SKM-1 (cell line): Measurements from ENCODE around the gene MAP3K8.
A peak's percentile ranks its signal among the peaks of the same experiment; 100 is the strongest.

Source experiments
- DNase-seq: peaks from one replicate; lab custom pipeline; 2025; ENCODE audit not compliant: unreplicated experiment; lab: John Stamatoyannopoulos, UW

The MAP3K8 gene

DNA sequence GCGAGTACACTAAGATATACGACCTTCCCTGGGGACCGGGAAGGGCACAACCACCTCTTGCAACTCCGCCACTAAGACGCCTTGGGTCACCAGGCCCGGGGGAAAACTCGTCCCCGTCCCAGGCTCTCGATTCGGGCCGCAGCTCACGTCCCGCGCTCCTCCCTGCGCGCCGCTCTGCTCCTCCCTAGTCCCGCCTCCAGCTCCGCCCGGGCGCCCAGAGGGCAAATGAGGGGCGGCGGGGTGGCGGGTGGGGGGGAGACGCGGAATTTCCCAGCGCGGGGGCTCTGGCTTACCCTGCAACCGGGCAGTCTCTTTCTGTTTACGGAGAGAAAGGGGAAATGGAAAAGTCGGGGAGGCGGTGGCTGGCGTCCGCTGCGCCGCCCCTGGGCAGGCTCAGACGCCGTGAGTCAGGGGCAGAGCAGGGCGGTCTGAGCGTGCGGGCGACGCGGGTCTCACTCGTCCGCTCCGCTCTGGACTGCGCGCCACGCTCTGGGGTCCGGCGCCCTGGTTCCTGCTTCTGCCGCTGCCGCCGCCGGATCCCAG, at the start of gene MAP3K8:
Gene MAP3K8 (plus strand): TSS at position 455 of the 543 bp plus-strand sequence. CDS start 4,755 bp downstream, outside the sequence.
- DNase-seq = no peak

DNA sequence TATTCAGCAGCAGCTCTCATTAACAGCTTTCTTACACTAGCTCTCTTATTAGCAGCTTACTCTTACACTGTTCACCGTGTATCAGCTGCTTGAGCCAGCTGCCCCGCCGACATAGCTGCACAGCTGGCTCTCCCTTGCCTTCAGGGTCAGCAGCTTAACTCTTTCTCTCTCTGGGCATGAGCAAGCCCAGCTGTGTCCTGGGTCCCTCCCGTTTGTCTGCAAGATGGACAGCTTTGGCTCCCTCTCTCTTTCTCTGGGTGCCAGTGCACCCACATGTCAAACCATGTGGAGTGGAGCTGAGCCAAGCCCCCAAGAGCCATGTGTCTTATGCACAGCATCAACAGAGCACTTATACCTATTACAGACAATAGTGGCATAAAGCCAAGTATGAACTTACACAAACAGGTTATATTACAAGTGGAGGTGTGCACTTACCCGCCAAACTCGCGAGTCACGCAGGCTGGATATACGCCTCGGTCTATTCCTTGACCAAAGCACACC, 49.2 kb upstream of the MAP3K8 start:
- no peak for DNase-seq

DNA sequence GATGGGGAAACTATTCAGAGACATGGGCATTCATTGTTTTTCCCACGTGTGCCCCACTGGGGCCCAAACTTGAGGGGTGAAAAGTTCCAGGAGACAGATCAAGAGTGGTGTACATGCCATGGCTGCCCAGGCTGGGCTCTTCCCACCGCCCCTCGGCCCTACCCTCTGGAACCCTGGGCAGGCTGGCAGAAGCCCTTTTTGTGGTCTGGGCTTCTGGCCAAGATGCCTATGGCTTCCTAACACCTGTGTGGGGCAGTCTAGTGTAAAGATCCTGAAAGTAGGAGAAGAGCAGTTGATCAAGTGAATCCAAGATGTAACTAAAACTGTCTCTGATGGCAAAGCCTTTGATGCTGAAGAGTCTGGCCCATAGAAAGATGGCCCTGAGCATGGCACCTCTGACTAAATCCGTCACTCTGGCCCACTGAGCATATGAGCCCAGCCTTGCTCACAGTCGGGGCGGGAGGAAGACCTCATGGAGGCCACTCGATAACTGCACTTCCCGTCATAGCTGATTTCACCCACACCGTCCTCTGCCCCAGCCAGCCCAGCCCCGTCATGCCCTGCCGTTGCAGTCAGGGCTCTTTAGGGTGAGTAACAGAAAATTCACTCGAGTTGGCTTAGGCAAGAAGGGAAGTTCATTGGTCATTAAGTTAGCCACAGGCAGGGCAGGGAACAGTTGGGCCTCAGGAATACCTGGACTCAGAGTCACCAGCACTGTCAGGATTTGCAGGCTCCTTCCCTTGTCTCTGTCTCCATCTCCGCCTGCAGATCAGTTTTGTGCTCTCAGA, 47.0 kb upstream of the MAP3K8 start:
- no peak for DNase-seq

DNA sequence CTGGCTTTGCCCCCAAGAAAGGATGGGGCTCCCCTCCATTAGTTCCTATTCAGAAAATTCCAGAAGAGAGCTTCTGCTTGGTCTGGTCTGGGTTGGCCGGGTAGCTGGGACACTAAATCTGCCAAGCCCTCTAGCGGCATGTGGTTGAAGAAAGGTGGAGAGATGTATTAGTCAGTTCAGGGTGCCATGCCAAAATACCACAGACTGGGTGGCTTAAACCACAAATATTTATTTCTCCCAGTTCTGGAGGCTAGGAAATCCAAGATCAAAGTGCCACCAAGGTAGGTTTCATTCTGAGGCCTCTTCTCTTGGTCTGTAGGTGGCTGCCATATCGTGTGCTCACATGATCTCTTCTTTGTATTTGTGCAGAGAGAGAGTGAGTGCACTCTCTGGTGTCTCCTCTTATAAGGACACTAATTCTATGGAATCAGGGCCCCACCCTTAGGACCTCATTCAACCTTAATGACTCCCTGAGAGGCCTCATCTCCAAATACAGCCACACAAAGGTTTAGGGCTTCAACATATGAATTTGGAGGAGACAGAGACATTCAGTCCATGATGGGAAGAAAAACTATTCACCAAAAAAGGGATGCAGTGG, 46.2 kb upstream of the MAP3K8 start:
- no peak for DNase-seq

DNA sequence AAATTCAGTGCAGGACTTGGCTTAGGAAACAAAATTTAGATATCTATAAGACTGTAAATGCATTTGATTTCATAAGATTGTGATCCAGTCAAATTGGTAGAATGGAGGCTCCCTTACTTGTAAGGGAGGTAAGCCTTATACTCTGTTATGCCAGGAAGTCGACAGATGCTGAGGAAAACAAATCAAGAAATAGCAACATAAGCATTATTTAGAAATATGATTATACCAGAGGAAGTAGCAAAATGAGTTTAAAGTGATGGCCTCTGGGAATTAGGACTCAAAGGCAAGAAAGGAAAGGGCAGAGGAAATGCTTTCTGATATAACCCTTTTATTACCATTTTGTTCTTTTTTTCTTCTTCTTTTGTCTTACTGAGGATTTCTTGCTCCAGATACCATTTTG, 44.4 kb upstream of the MAP3K8 start:
- DNase-seq = no peak

DNA sequence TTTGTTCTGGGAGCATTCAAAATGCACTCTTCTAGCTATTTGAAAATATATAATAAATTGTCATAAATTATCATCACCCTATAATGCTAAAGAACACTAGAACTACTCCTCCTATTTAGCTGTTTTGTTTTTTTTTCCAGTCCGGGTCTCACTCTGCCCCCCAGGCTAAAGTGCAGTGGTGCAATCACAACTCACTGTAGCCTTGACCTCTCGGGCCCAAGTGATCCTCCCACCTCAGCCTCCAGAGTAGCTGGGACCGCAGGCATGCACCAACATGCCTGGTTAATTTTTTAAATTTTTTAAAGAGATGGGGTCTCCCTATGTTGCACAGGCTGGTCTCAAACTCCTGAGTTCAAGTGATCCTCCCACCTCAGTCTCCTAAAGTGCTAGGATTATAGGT, 43.8 kb upstream of the MAP3K8 start:
- no peak for DNase-seq

DNA sequence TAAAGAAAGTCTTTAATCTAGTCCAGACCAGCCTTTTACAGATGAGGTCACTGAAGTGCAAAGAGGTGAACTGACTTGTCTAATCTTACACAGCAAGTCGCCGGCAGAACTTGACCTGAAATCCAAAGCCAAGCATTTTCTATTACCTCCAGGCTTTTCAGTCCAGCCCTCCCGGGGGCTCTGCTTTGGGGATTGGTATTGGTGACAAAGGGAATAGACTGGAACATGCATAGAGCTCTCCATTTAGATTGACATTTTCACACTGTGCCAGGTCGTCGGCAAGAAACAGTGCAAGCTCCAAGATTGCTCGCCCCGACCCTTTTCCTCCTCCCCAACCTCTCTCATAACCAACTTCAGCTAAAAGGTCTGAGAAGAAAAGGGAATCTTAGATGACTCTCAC, 42.7 kb upstream of the MAP3K8 start:
- no peak for DNase-seq

DNA sequence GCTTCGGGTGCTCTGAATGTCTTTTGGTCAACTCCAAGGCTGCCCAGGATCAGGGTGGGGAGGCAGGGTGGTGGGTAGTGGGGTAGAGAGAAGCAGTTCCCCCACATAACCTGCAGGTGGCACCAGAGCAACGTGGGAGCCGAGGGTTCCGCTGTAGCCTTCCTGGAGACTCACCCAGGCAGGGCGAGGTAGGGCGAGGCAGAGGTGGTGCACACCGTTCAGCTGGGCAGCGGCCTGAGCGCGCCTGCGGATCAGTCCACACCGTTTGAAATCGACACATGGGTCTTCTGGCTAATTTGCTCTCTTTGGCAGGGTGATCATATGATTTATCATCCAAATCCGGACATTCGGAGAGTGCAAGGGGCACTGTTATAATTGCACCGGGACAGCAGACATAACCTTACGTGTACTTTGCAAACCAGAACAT, 41.4 kb upstream of the MAP3K8 start:
- DNase-seq = peak; percentile 5

DNA sequence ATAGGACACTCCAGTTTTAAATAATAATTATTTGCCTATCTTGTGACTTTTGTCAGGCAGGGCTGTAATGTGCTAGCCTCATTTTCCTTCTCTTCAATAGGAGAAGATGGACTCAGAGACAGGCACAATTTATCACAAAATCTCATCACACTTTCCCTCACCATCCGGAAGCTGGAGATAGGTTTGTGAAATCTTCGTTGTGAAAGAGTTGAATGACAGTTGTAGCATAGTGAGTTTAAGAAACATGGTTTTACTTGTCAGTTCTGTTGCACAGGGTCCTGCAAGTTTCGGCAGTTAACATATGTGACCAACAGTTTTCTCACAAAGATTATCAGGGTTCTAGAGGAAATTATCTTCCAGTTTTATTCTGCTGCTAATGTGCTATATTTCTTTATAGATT, 37.7 kb upstream of the MAP3K8 start:
- DNase-seq = peak; percentile 9

DNA sequence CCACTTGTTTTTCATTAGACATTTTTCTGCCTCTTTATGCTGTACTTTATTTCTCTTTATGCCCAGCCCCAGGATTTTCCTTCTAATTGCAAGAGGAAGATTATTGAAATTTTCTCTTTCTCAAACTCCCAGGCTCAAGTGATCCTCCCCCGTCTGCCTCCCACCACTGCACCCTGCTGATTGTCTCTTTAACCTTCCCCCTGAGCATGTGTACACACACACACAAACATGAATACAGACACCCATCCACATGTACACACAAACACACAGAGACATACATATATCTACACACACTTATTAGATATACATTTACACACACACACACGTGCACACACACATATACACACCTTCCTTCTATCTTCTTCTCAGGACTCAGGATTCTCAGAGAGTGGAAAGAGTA, 37.3 kb upstream of the MAP3K8 start:
- DNase-seq = no peak

DNA sequence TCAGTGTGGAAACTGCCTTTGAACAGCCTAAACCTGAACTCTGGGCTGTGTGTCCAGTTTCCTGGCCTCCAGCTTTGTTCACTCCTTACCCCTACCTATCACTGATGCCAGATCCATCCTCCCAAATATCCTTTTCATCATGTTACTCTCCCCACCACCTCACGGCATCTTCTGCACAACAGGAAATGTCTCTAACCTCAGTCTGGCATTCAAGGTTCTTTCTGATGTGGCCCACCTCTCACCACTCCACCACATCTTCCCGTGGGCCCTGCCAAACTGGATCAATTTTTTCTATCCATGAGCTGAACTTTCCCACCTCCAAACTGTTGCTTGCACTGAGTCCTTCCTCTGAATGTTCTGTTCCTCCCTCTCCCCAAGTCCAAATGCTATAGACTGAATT, 35.8 kb upstream of the MAP3K8 start:
- no peak for DNase-seq

DNA sequence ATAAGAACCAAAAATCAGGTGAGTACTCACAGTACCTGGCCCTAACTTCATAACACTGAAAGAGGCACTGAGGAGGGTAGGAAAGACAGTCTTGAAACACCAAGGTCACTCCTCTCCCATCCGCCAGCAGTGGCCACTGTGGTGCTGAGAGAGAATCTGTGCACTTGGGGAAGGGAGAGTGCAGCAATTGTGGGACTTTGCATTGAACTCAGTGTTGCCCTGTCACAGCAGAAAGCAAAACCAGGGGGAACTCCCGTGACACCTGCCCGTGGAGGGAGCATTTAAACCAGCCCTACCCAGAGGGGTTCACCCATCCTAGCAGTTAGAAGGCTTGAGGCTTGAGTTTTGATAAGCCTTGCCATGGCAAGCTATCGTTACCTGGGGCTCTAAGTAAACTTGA, 35.2 kb upstream of the MAP3K8 start:
- DNase-seq = no peak

DNA sequence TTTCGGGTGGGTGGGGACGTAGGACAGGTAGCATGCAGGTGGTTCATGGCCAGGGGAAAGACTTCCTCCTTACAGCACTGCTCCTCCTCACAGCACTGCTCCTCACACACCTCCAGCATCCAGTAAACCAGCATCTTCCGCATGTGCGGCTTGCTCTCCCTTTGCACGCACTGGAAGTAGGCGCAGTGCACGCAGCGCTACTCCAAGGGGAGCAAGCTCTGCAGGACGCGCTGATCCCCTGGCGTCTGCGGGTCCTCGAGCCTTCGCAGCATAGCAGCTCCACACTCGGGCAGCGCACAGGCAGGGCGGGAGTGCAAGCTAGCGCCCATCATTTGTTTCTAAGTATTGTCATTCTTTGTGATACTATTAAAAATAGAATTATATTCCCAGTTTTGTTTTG, 30.5 kb upstream of the MAP3K8 start:
- DNase-seq = no peak

DNA sequence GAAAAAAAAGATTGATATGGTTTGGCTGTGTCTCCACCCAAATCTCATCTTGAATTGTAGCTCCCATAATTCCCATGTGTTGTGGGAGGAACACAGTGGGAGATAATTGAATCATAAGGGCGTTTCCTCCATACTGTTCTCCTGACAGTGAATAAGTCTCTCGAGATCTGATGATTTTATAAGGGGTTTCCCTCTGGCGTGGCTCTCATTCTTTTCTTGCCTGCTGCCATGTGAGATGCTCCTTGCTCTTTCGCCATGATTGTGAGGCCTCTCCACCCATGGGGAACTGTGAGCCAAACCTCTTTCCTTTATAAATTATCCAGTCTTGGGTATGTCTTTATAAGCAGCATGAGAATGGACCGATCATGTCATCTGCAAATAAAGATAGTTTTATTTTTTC, 29.4 kb upstream of the MAP3K8 start:
- DNase-seq = no peak

DNA sequence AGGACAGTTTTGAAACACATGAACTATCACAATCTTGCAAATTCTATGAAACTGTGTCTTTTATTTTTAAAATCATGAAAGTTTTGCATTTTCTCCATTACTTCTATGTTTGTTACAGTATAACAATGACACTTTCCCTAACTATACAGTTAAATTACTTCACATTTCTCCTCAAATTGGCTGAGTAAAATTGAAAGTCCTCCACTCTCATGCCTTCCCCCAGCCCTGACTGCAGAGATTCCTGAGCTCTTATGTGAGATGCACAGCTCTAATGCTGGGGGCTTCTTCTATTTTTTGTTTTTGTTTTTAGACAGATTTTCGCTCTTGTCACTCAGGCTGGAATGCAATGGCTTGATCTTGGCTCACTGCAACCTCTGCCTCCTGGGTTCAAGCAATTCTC, 22.7 kb upstream of the MAP3K8 start:
- no peak for DNase-seq

DNA sequence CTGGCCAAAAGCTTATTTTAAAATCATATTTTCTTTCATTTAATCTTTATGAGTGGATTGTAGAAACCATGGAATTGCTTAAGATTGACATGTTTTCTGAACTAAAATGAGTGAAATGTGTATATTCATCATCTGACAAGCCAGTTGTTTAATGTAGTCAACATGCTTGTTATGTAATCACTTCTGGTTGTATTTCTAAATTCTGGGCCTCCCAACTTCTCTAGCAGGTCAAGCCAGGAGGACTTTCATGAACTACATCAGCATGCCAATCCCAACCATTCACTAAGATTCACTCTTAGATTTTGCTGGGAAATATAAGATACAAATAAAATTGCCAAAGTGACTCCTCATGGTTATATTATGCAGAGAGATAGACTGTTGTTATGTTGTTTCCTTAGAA, 21.1 kb upstream of the MAP3K8 start:
- DNase-seq = no peak

DNA sequence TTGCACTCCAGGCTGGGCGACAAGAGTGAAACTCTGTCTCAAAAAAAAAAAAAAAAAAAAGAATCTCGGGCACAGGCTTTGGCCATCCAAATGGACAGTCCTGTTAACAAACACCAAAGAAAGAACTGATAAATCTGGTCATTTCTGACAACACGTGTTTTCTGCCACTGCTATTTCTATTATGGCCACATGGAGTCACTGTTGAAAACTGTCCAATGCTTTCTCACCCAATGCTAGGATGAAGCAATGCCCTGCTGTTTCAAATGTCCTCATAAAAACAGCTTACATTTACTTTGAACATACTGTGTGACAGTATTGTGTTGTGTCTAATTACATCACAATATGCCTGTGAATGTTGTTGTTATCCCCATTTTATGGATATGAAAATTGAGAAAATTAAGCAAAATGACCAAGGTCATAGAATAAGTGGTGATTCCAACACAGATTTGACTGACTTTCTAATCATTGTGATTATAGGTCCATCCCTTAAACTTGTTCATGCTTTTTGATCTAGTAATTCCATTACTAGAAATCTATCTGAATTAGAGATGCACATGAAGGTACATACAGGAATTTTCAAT, 19.9 kb upstream of the MAP3K8 start:
- no peak for DNase-seq

DNA sequence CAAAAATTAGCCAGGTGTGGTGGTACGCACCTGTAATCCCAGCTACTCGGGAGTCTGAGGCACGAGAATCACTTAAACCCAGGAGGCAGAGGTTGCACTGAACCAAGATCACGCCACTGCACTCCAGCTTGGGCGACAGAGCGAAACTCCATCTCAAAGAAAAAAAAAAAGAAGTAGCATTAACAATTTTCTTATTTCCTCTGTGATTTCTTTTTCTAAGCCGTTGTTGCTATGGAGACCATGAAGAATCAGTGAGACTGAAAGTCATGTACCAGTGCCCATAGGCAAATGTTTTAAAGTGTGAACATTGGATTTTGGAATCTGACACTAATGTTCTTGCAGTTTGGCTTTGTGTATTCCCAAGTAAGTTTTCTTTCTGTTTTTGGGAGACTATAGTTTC, 18.4 kb upstream of the MAP3K8 start:
- DNase-seq = no peak

DNA sequence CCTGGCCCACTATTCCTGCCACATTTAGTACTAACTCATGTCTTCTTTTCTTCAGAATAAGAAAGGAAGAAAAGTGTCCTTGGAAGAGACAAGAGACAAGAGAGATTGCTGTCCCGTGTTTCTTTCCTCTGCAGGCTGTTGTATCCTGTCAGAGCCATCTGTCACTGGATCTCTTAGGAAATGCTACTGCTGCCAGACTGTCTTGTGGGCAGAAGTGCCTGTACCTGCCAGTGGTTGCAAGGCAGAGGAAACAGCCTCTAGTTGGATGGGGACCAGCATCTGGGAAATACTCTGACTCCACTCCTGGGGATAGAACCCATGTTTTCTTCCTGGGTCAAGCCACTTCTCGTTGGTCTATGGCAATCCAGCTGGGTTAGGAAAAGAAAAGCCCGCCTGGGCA, 16.7 kb upstream of the MAP3K8 start:
- DNase-seq = no peak

DNA sequence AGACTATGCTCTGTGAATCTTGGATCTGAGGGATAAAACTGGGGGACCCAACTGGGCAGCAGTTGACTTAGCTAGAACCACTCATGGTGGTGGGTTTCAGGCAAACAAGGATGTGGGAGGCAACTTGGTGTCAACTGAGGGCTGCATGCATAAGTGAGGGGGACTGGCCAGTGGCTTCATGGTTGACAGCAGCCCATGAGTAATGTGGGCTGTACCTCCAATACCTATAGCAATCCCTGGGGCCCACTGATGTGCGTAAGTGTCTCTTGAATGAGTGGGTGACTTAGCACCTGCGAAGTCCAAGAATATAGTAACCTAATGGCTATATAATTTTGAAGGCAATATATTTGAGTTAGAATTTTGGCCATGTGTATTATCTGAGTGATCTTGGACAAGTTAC, 13.7 kb upstream of the MAP3K8 start:
- no peak for DNase-seq

DNA sequence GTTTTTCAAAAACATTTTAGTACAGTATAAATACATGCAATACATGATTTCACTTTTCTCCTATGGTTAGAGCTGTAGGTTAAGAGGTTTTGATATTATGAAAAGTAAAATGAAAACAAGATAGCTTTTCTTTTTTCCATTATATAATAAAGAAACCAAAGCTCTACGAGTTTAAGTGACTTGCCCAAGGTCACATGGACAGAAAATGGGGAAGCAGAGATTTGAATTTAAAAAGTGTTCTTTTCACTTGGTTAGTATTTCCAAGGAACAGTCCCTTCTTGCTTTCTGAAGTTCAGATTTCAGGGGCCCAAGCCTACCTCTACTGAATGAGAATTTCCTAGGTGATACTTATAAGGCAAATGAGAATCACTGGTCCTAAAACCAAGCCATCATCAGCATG, 13.2 kb upstream of the MAP3K8 start:
- DNase-seq = no peak

DNA sequence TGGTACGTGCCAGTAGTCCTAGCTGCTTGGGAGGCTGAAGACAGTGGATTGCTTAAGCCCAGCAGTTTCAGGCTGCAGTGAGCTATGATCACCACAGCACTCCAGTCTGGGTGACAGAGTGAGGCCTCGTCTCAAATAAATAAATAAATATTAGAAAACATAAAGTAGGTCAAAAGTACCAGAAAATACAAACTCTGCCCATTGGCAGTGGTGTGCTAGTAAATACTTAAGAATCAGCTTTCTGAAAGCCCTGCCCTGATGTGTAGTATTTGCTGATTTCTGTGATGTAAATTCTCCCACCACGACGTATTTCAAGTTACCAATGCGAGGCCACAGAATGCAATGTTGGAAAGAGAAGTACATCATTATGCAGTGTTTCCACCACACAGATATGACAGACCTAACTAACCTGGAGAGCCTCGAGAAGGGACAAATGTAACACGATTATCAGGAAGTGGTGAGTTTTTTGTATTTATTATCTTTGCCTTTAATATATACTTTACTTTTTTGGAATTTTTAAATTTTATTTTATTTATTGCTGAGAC, 11.8 kb upstream of the MAP3K8 start:
- no peak for DNase-seq
